ENCODE measurements around the gene ZDHHC13.

ZDHHC13 gene

GRCh38 chr11:19162951-19163505 lies 46.1 kb downstream of the ZDHHC13 start:
- H3K4me1 ChIP-seq (ENCODE audit: insufficient read depth, low read length) = no peaks in the 10 kb centered on the region
- peaks cover 34% of the 10 kb centered on the region for H3K36me3 ChIP-seq (ENCODE audit: insufficient read depth, low read length)
- no peaks in the 10 kb centered on the region for H3K27me3 ChIP-seq (ENCODE audit: insufficient read depth, low read length)

GRCh38 chr11:19163617-19164016 lies 46.6 kb downstream of the ZDHHC13 start:
- no peak overlapping the region for H3K4me3 ChIP-seq (ENCODE audit: low read length)
- no peaks in the 10 kb centered on the region for H3K9me3 ChIP-seq (ENCODE audit: low read length)
- H3K4me1 ChIP-seq (ENCODE audit: insufficient read depth, low read length) = no peaks in the 10 kb centered on the region
- H3K36me3 ChIP-seq (ENCODE audit: insufficient read depth, low read length) = peaks cover 32% of the 10 kb centered on the region
- H2AFZ ChIP-seq (ENCODE audit: low read depth, low read length) = no peak overlapping the region
- no peaks in the 10 kb centered on the region for H3K27me3 ChIP-seq (ENCODE audit: insufficient read depth, low read length)

More at GRCh38 chr11:19162951-19163505, 46.1 kb downstream of the ZDHHC13 start:
- H3K4me3 ChIP-seq (ENCODE audit: low read length) = no peak overlapping the region
- no peaks in the 10 kb centered on the region for H3K9me3 ChIP-seq (ENCODE audit: low read length)
- H2AFZ ChIP-seq (ENCODE audit: low read depth, low read length) = no peak overlapping the region

- H3K27me3 ChIP-seq (ENCODE audit: insufficient read depth, low read length) = no peaks in the 10 kb centered on the region
- H3K36me3 ChIP-seq (ENCODE audit: insufficient read depth, low read length) = peaks cover 28% of the 10 kb centered on the region
- no peak overlapping the region for H2AFZ ChIP-seq (ENCODE audit: low read depth, low read length)
Observed at GRCh38 chr11:19164230-19164855, 47.4 kb downstream of the ZDHHC13 start.

GRCh38 chr11:19164881-19165280 lies 47.9 kb downstream of the ZDHHC13 start:
- H3K36me3 ChIP-seq (ENCODE audit: insufficient read depth, low read length) = peaks cover 23% of the 10 kb centered on the region
- H2AFZ ChIP-seq (ENCODE audit: low read depth, low read length) = no peak overlapping the region
- H3K27me3 ChIP-seq (ENCODE audit: insufficient read depth, low read length) = no peaks in the 10 kb centered on the region
- H3K4me1 ChIP-seq (ENCODE audit: insufficient read depth, low read length) = no peaks in the 10 kb centered on the region
- no peak overlapping the region for H3K4me3 ChIP-seq (ENCODE audit: low read length)
- no peaks in the 10 kb centered on the region for H3K9me3 ChIP-seq (ENCODE audit: low read length)

More at GRCh38 chr11:19164230-19164855, 47.4 kb downstream of the ZDHHC13 start:
- H3K9me3 ChIP-seq (ENCODE audit: low read length) = no peaks in the 10 kb centered on the region
- H3K4me3 ChIP-seq (ENCODE audit: low read length) = no peak overlapping the region
- no peaks in the 10 kb centered on the region for H3K4me1 ChIP-seq (ENCODE audit: insufficient read depth, low read length)

- no peaks in the 10 kb centered on the region for H3K9me3 ChIP-seq (ENCODE audit: low read length)
- H3K27me3 ChIP-seq (ENCODE audit: insufficient read depth, low read length) = no peaks in the 10 kb centered on the region
- H3K4me1 ChIP-seq (ENCODE audit: insufficient read depth, low read length) = no peaks in the 10 kb centered on the region
- H2AFZ ChIP-seq (ENCODE audit: low read depth, low read length) = no peak overlapping the region
- no peak overlapping the region for H3K4me3 ChIP-seq (ENCODE audit: low read length)
- peaks cover 27% of the 10 kb centered on the region for H3K36me3 ChIP-seq (ENCODE audit: insufficient read depth, low read length)
Observed at GRCh38 chr11:19168090-19168489, 51.1 kb downstream of the ZDHHC13 start.

GRCh38 chr11:19173004-19173689 lies 56.2 kb downstream of the ZDHHC13 start:
- Histone ChIP-seq H3K36me3 (ENCODE audit: insufficient read depth, low read length) (peaks cover 29% of the 10 kb centered on the region), H3K4me1 (ENCODE audit: insufficient read depth, low read length) (no peaks in the 10 kb centered on the region), H2AFZ (ENCODE audit: low read depth, low read length) (no peak overlapping the region), H3K4me3 (ENCODE audit: low read length) (no peak overlapping the region), H3K9me3 (ENCODE audit: low read length) (no peaks in the 10 kb centered on the region), H3K27me3 (ENCODE audit: insufficient read depth, low read length) (no peaks in the 10 kb centered on the region)

GRCh38 chr11:19173964-19174638 lies 57.1 kb downstream of the ZDHHC13 start:
- peaks cover 29% of the 10 kb centered on the region for H3K36me3 ChIP-seq (ENCODE audit: insufficient read depth, low read length)
- H3K9me3 ChIP-seq (ENCODE audit: low read length) = no peaks in the 10 kb centered on the region
- H2AFZ ChIP-seq (ENCODE audit: low read depth, low read length) = no peak overlapping the region
- H3K4me1 ChIP-seq (ENCODE audit: insufficient read depth, low read length) = no peaks in the 10 kb centered on the region
- no peaks in the 10 kb centered on the region for H3K27me3 ChIP-seq (ENCODE audit: insufficient read depth, low read length)
- H3K4me3 ChIP-seq (ENCODE audit: low read length) = no peak overlapping the region

GRCh38 chr11:19176629-19177186 lies 59.7 kb downstream of the ZDHHC13 start:
- peaks cover 8% of the 10 kb centered on the region for H3K27me3 ChIP-seq (ENCODE audit: insufficient read depth, low read length)
- no peaks in the 10 kb centered on the region for H3K4me1 ChIP-seq (ENCODE audit: insufficient read depth, low read length)
- H3K4me3 ChIP-seq (ENCODE audit: low read length) = no peak overlapping the region
- peaks cover 6% of the 10 kb centered on the region for H3K9me3 ChIP-seq (ENCODE audit: low read length)
- H2AFZ ChIP-seq (ENCODE audit: low read depth, low read length) = no peak overlapping the region
- H3K36me3 ChIP-seq (ENCODE audit: insufficient read depth, low read length) = peaks cover 29% of the 10 kb centered on the region

- peaks cover 7% of the 10 kb centered on the region for H3K36me3 ChIP-seq (ENCODE audit: insufficient read depth, low read length)
- H3K9me3 ChIP-seq (ENCODE audit: low read length) = peaks cover 10% of the 10 kb centered on the region
- H2AFZ ChIP-seq (ENCODE audit: low read depth, low read length) = no peak overlapping the region
- H3K27me3 ChIP-seq (ENCODE audit: insufficient read depth, low read length) = peaks cover 25% of the 10 kb centered on the region
- H3K4me1 ChIP-seq (ENCODE audit: insufficient read depth, low read length) = peaks cover 5% of the 10 kb centered on the region
- H3K4me3 ChIP-seq (ENCODE audit: low read length) = no peak overlapping the region
Observed at GRCh38 chr11:19181531-19182261, 64.7 kb downstream of the ZDHHC13 start.

- Histone ChIP-seq H3K36me3 (ENCODE audit: insufficient read depth, low read length) (no peaks in the 10 kb centered on the region), H3K4me3 (ENCODE audit: low read length) (no peak overlapping the region), H3K27me3 (ENCODE audit: insufficient read depth, low read length) (peaks cover 28% of the 10 kb centered on the region), H3K9me3 (ENCODE audit: low read length) (peaks cover 10% of the 10 kb centered on the region), H2AFZ (ENCODE audit: low read depth, low read length) (no peak overlapping the region), H3K4me1 (ENCODE audit: insufficient read depth, low read length) (peaks cover 23% of the 10 kb centered on the region)
Observed at GRCh38 chr11:19183646-19184045, 66.7 kb downstream of the ZDHHC13 start.

GRCh38 chr11:19185036-19185435 lies 68.1 kb downstream of the ZDHHC13 start:
- Histone ChIP-seq H3K27me3 (ENCODE audit: insufficient read depth, low read length) (peaks cover 39% of the 10 kb centered on the region), H3K9me3 (ENCODE audit: low read length) (peaks cover 4% of the 10 kb centered on the region), H3K36me3 (ENCODE audit: insufficient read depth, low read length) (no peaks in the 10 kb centered on the region), H3K4me3 (ENCODE audit: low read length) (no peak overlapping the region), H3K4me1 (ENCODE audit: insufficient read depth, low read length) (peaks cover 24% of the 10 kb centered on the region), H2AFZ (ENCODE audit: low read depth, low read length) (no peak overlapping the region)

GRCh38 chr11:19185516-19186052 lies 68.6 kb downstream of the ZDHHC13 start:
- Histone ChIP-seq H2AFZ (ENCODE audit: low read depth, low read length) (no peak overlapping the region), H3K27me3 (ENCODE audit: insufficient read depth, low read length) (peaks cover 42% of the 10 kb centered on the region), H3K9me3 (ENCODE audit: low read length) (peaks cover 4% of the 10 kb centered on the region), H3K4me3 (ENCODE audit: low read length) (no peak overlapping the region), H3K4me1 (ENCODE audit: insufficient read depth, low read length) (peaks cover 24% of the 10 kb centered on the region), H3K36me3 (ENCODE audit: insufficient read depth, low read length) (no peaks in the 10 kb centered on the region)
